Stimulated activated CD4-positive, alpha-beta T cell treated with anti-CD3 and anti-CD28 coated beads, Interleukin-4, amount 100 ng/mL, for 4 hours (primary cell): ENCODE results near the gene ELMO1.

ENCODE experiments used
- DNase-seq, 2 experiments: peaks; one replicate each; pipeline ENCODE4 v3.0.0-alpha.2; 2020

The ELMO1 gene

GRCh38 chr7:37110660-37111424, 337.8 kb downstream of the ELMO1 start:
- DNase-seq = no peak

- no peak for DNase-seq
Measured at GRCh38 chr7:37109843-37110242, 338.8 kb downstream of the ELMO1 start.

- DNase-seq = no peak
Measured at GRCh38 chr7:37109016-37109683, 339.5 kb downstream of the ELMO1 start.

GRCh38 chr7:37108615-37109014, 340.0 kb downstream of the ELMO1 start:
- no peak for DNase-seq

GRCh38 chr7:37107047-37107750, 341.5 kb downstream of the ELMO1 start:
- DNase-seq = no peak

GRCh38 chr7:37105762-37106161, 342.9 kb downstream of the ELMO1 start:
- no peak for DNase-seq

- no peak for DNase-seq
Measured at GRCh38 chr7:37104822-37105518, 343.7 kb downstream of the ELMO1 start.

- no peak for DNase-seq
Measured at GRCh38 chr7:37102518-37103137, 346.0 kb downstream of the ELMO1 start.

GRCh38 chr7:37100735-37101331, 347.8 kb downstream of the ELMO1 start:
- DNase-seq = no peak

- no peak for DNase-seq
Measured at GRCh38 chr7:37098762-37099161, 349.9 kb downstream of the ELMO1 start.

GRCh38 chr7:37097983-37098382, 350.7 kb downstream of the ELMO1 start:
- DNase-seq = no peak

GRCh38 chr7:37097276-37097675, 351.4 kb downstream of the ELMO1 start:
- no peak for DNase-seq

- no peak for DNase-seq
Measured at GRCh38 chr7:37096341-37096740, 352.3 kb downstream of the ELMO1 start.

- DNase-seq = no peak
Measured at GRCh38 chr7:37095122-37095521, 353.5 kb downstream of the ELMO1 start.

- DNase-seq = no peak
Measured at GRCh38 chr7:37093257-37093656, 355.4 kb downstream of the ELMO1 start.

- DNase-seq = no peak
Measured at GRCh38 chr7:37092548-37092947, 356.1 kb downstream of the ELMO1 start.

- DNase-seq = no peak
Measured at GRCh38 chr7:37089972-37090371, 358.7 kb downstream of the ELMO1 start.

GRCh38 chr7:37085600-37085999, 363.1 kb downstream of the ELMO1 start:
- DNase-seq = no peak

GRCh38 chr7:37084303-37084702, 364.4 kb downstream of the ELMO1 start:
- no peak for DNase-seq

GRCh38 chr7:37083311-37084096, 365.2 kb downstream of the ELMO1 start:
- DNase-seq = no peak

- peak; percentile 27 to 31 for DNase-seq
Measured at GRCh38 chr7:37081436-37081835, 367.2 kb downstream of the ELMO1 start.

GRCh38 chr7:37079420-37079819, 369.2 kb downstream of the ELMO1 start:
- DNase-seq = no peak
